GM21360 (cell line): ENCODE data around the gene TCP11.

Experiments used
- ATAC-seq: cut with Tn5 transposase; IDR thresholded peaks from one replicate; pipeline ENCODE4 v1.9.1; 2021; ENCODE audit warnings: mild to moderate bottlenecking, moderate library complexity; ENCODE audit not compliant: unreplicated experiment

TCP11 gene

GRCh38 chr6:35096129-35096862 lies 44.8 kb downstream of the TCP11 start:
- ATAC-seq: no peak

GRCh38 chr6:35094183-35094582 lies 47.0 kb downstream of the TCP11 start:
- ATAC-seq: no peak

GRCh38 chr6:35093783-35094182 lies 47.4 kb downstream of the TCP11 start:
- no peak for ATAC-seq

GRCh38 chr6:35093118-35093445 lies 48.1 kb downstream of the TCP11 start:
- ATAC-seq: no peak

- no peak for ATAC-seq
Measured at GRCh38 chr6:35092362-35093117, 48.6 kb downstream of the TCP11 start.

- ATAC-seq: no peak
Measured at GRCh38 chr6:35091346-35092083, 49.6 kb downstream of the TCP11 start.

- ATAC-seq: no peak
Measured at GRCh38 chr6:35090734-35091133, 50.4 kb downstream of the TCP11 start.

- ATAC-seq: no peak
Measured at GRCh38 chr6:35089935-35090505, 51.1 kb downstream of the TCP11 start.

- no peak for ATAC-seq
Measured at GRCh38 chr6:35089216-35089934, 51.8 kb downstream of the TCP11 start.

GRCh38 chr6:35088281-35089215 lies 52.6 kb downstream of the TCP11 start:
- ATAC-seq: no peak

GRCh38 chr6:35087361-35088280 lies 53.5 kb downstream of the TCP11 start:
- ATAC-seq: no peak

- no peak for ATAC-seq
Measured at GRCh38 chr6:35086636-35087360, 54.3 kb downstream of the TCP11 start.

- no peak for ATAC-seq
Measured at GRCh38 chr6:35086282-35086632, 54.9 kb downstream of the TCP11 start.

- ATAC-seq: no peak
Measured at GRCh38 chr6:35085359-35086281, 55.5 kb downstream of the TCP11 start.

- no peak for ATAC-seq
Measured at GRCh38 chr6:35084511-35085203, 56.5 kb downstream of the TCP11 start.

- ATAC-seq: no peak
Measured at GRCh38 chr6:35084041-35084491, 57.1 kb downstream of the TCP11 start.
